SK-N-MC (cell line): ENCODE measurements around the gene FGF11.

Experiments used
- EZH2 ChIP-seq: fragments of 200-600 bp; sonication (generic); IDR thresholded peaks from one replicate; pipeline ENCODE4 v1.6.1; 2017; ENCODE audit warnings: antibody characterized with exemption
- FOXP2 ChIP-seq: optimal IDR thresholded peaks from 2 replicates; pipeline ENCODE3; 2011; ENCODE audit warnings: mild to moderate bottlenecking, moderate library complexity; ENCODE audit not compliant: insufficient read depth; ENCODE audit errors: extremely low read length, control extremely low read depth
- POLR2AphosphoS5 ChIP-seq: IDR thresholded peaks from 2 replicates; pipeline ENCODE4 v1.6.1; 2012; ENCODE audit warnings: mild to moderate bottlenecking, low read depth, low read length, borderline replicate concordance

GRCh38 chr17:7468290-7468689 is 29.0 kb downstream of the FGF11 start:
- no peak for TF ChIP-seq EZH2
- no peak for TF ChIP-seq POLR2AphosphoS5
- TF ChIP-seq FOXP2 = no peak
